Activated CD4-positive, alpha-beta memory T cell treated with anti-CD3 and anti-CD28 coated beads for 36 hours (primary cell): ENCODE results near the gene CPSF3. TPM values are rescaled to one million over a fixed set of nuclear protein-coding genes. Genes with fewer than 3 reads are reported as not detected.
"Not testable (repeated sequence)": the region's sequence is repeated elsewhere in the genome, so short reads cannot be mapped to it uniquely, and the experiment has no call there.

ENCODE experiments used
- CTCF ChIA-PET: fragments of 350-600 bp; sonication (Branson Sonifier 250); formaldehyde crosslinking; loops from one replicate; lab custom pipeline; 2021; ENCODE audit warnings: antibody characterized with exemption, inconsistent platforms; lab: Charles Lee
- POLR2A ChIA-PET: fragments of 350-600 bp; sonication (Branson Sonifier 250); formaldehyde crosslinking; loops from one replicate; lab custom pipeline; 2021; ENCODE audit warnings: antibody characterized with exemption; lab: Charles Lee
- DNase-seq: peaks from one replicate; pipeline ENCODE4 v3.0.0-alpha.2; 2020
- H3K27ac Mint-ChIP-seq: one replicate; pipeline ENCODE4 v1.8.0; 2021; ENCODE audit warnings: mixed read lengths
- H3K27me3 Mint-ChIP-seq: one replicate; pipeline ENCODE4 v1.8.0; 2021; ENCODE audit warnings: mixed read lengths
- H3K36me3 Mint-ChIP-seq: one replicate; pipeline ENCODE4 v1.8.0; 2021; ENCODE audit warnings: mixed read lengths
- H3K4me1 Mint-ChIP-seq: one replicate; pipeline ENCODE4 v1.8.0; 2021; ENCODE audit warnings: low read depth, mixed read lengths
- H3K4me3 Mint-ChIP-seq: one replicate; pipeline ENCODE4 v1.8.0; 2021; ENCODE audit warnings: mild to moderate bottlenecking, mixed read lengths
- H3K9me3 Mint-ChIP-seq: one replicate; pipeline ENCODE4 v1.8.0; 2021; ENCODE audit warnings: mixed read lengths
- intact Hi-C: fragments of 100-400 bp; cut with micrococcal nuclease; formaldehyde crosslinking; loops from one replicate; pipeline ENCODE4 v1.15.1; 2023
- total RNA-seq, 2 experiments: library from RNA; stranded (reverse); gene quantifications; one replicate each; pipeline ENCODE4 v1.2.3, GENCODE V29; 2021

CPSF3 gene
- total RNA-seq, 2 experiments from 2014 or later = 77.5 to 78.1 TPM

GRCh38 chr2:9385841-9386240 is 37.6 kb upstream of the CPSF3 start:
- H3K27ac Mint-ChIP-seq = no peak overlapping the region
- no peak for DNase-seq
- intact Hi-C loops = no loop called here
- no peak overlapping the region for H3K4me3 Mint-ChIP-seq
- no peaks in the 10 kb centered on the region for H3K36me3 Mint-ChIP-seq
- H3K9me3 Mint-ChIP-seq = no peaks in the 10 kb centered on the region
- POLR2A ChIA-PET = no interaction called here
- H3K4me1 Mint-ChIP-seq = no peaks in the 10 kb centered on the region
- CTCF ChIA-PET = interaction anchor here (1.4 kb wide), 1 partner anchor 15 kb away, joined by 4 read pairs; no protein-coding TSS in a partner anchor
- no peaks in the 10 kb centered on the region for H3K27me3 Mint-ChIP-seq

GRCh38 chr2:9388199-9388681 is 35.2 kb upstream of the CPSF3 start:
- Mint-ChIP-seq H3K4me1 (no peaks in the 10 kb centered on the region), H3K9me3 (no peaks in the 10 kb centered on the region), H3K27ac (no peak overlapping the region), H3K27me3 (no peaks in the 10 kb centered on the region), H3K4me3 (no peak overlapping the region), H3K36me3 (no peaks in the 10 kb centered on the region)
- intact Hi-C loops = no loop called here
- ChIA-PET CTCF (no interaction called here), POLR2A (no interaction called here)
- DNase-seq = no peak

DNA sequence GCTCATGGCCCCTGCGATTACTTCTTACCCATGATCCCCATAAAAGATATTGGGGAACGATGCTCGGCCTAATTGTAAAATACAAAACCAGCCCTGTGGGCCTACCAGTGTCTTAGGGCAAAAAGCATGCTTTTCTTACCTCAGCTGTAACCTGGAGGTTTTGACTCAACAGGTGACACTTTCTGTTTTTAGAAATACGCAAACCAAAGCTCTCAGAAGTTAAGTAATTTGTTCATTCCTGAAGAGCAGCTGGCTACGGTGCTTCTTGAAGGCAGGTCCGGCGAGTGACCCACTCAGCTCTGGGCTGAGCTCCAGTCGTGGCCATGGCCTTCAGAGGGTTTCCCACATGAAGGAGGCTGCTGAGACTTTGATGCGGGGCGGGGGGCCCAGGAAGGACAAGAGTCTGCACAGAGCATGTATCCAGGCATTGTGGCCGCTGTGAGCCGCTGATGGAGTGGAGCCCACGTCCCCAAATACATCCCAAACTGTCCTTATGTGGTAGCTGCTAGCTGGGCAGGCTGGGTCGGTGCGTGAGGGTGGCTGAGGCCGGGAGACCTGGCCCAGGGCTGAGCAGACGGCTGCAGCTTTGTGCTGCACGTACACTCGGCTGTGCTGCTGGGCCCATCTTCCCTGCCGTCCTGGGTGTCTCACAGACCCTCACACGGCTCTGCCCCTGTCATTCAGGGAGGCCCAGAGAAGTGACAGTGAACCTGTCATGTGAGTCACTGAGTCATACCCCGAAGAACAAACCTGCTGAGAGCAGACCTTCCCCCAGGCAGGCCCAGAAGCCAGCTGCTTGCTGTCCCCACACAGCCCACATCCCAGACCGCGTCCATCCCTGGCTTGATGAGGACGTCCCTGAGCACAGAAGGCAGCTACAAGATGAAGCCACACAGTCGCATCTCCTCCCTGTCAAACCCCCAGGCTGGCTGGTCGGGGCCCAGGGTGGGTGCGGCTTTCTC is 34.2 kb upstream of the CPSF3 start:
- Mint-ChIP-seq H3K9me3 (no peaks in the 10 kb centered on the region), H3K4me3 (no peak overlapping the region), H3K27me3 (no peaks in the 10 kb centered on the region), H3K4me1 (no peaks in the 10 kb centered on the region), H3K27ac (no peak overlapping the region), H3K36me3 (no peaks in the 10 kb centered on the region)
- intact Hi-C loops = no loop called here
- DNase-seq = no peak
- ChIA-PET POLR2A (no interaction called here), CTCF (no interaction called here)

GRCh38 chr2:9390151-9390850 is 33.2 kb upstream of the CPSF3 start:
- CTCF ChIA-PET = no interaction called here
- Mint-ChIP-seq H3K27me3 (no peaks in the 10 kb centered on the region), H3K9me3 (no peaks in the 10 kb centered on the region), H3K4me3 (no peak overlapping the region), H3K4me1 (no peaks in the 10 kb centered on the region), H3K36me3 (no peaks in the 10 kb centered on the region), H3K27ac (no peak overlapping the region)
- POLR2A ChIA-PET = no interaction called here
- no peak for DNase-seq
- intact Hi-C loops = no loop called here

DNA sequence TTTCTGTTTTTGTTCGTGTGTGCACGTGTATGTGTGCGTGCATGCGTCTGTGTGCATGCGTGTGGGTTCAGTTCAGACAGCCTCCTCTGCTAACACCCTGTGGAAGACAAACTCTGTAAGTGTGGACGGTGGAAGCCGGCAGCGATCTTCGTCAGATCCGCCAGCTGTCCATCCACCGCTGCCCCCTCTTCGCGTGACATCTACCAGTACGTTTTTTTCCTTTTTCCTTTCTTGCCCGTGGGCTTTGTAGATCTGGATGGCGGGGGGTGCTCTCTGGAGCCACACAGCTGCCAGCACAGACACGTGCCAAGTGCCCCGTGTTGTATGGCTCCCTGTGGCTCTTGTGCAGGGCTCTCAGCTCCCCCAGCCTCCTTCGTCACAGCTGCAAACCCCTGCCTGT is 32.5 kb upstream of the CPSF3 start:
- no peaks in the 10 kb centered on the region for H3K9me3 Mint-ChIP-seq
- no peak overlapping the region for H3K4me3 Mint-ChIP-seq
- ChIA-PET POLR2A (no interaction called here), CTCF (no interaction called here)
- H3K36me3 Mint-ChIP-seq = no peaks in the 10 kb centered on the region
- H3K4me1 Mint-ChIP-seq = no peaks in the 10 kb centered on the region
- no peaks in the 10 kb centered on the region for H3K27me3 Mint-ChIP-seq
- intact Hi-C loops = no loop called here
- no peak overlapping the region for H3K27ac Mint-ChIP-seq
- no peak for DNase-seq

- no peaks in the 10 kb centered on the region for H3K9me3 Mint-ChIP-seq
- H3K4me3 Mint-ChIP-seq = no peak overlapping the region
- no peaks in the 10 kb centered on the region for H3K4me1 Mint-ChIP-seq
- no peak overlapping the region for H3K27ac Mint-ChIP-seq
- H3K36me3 Mint-ChIP-seq = no peaks in the 10 kb centered on the region
- no peak for DNase-seq
- CTCF ChIA-PET = no interaction called here
- no peaks in the 10 kb centered on the region for H3K27me3 Mint-ChIP-seq
- intact Hi-C loops = no loop called here
- POLR2A ChIA-PET = no interaction called here
Observed at GRCh38 chr2:9391961-9392720, 31.3 kb upstream of the CPSF3 start.

DNA sequence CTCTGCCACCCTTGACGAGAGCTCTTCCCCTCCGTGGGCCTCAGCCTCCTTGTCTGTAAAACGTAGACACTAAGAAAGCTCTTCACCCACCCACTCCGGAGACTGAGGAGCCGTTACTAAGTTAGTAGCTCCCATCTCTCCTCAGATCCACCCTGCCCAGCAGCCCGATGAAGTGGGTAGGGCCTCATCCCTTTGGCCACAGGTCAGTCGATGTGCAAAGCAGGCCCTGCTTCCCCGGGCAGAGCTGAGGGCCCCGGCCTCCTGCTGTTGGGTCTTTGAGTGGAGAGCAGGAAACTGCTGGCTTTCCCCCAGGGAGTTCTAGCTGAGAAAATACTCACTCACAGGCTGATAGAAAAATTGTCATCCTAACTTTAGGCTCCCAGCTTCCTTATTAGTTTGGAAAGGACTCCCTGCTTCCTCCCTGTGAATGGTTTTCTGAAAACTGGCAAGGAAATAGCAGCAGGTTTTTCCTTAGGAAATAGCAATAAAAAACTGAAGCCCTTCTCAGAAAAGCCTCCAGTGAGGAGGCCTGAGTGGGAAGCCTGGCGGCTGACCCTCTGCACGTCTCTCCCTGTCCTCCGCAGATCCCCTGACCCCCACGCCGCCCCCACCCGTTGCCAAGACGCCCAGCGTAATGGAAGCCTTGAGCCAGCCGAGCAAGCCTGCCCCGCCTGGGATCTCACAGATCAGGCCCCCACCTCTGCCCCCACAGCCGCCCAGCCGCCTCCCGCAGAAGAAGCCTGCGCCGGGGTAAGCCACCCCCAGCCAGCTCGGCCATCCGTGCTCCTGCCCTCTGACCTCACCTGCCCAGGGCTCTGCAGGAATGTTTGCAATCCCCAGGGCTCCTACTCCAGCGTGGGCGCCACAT is 30.3 kb upstream of the CPSF3 start:
- no peak for DNase-seq
- intact Hi-C loops = no loop called here
- Mint-ChIP-seq H3K4me3 (no peak overlapping the region), H3K27ac (no peak overlapping the region), H3K9me3 (no peaks in the 10 kb centered on the region), H3K36me3 (no peaks in the 10 kb centered on the region), H3K4me1 (no peaks in the 10 kb centered on the region), H3K27me3 (no peaks in the 10 kb centered on the region)
- ChIA-PET POLR2A (no interaction called here), CTCF (interaction anchor here (0.6 kb wide), 1 partner anchor 832 kb away, joined by 3 read pairs; no protein-coding TSS in a partner anchor)

- H3K4me1 Mint-ChIP-seq = no peaks in the 10 kb centered on the region
- intact Hi-C loops = no loop called here
Observed at GRCh38 chr2:9394816-9395215, 28.6 kb upstream of the CPSF3 start.

GRCh38 chr2:9397201-9397600 is 26.3 kb upstream of the CPSF3 start:
- Mint-ChIP-seq H3K9me3 (no peaks in the 10 kb centered on the region), H3K27ac (no peak overlapping the region), H3K4me1 (no peaks in the 10 kb centered on the region), H3K4me3 (no peak overlapping the region), H3K36me3 (no peaks in the 10 kb centered on the region), H3K27me3 (no peaks in the 10 kb centered on the region)
- intact Hi-C loops = no loop called here
- ChIA-PET POLR2A (no interaction called here), CTCF (no interaction called here)
- DNase-seq = no peak

More at GRCh38 chr2:9394816-9395215, 28.6 kb upstream of the CPSF3 start:
- no peak overlapping the region for H3K4me3 Mint-ChIP-seq
- ChIA-PET POLR2A (interaction anchor here (1.4 kb wide), 1 partner anchor 12 kb away, joined by 4 read pairs; no protein-coding TSS in a partner anchor), CTCF (no interaction called here)
- H3K9me3 Mint-ChIP-seq = no peaks in the 10 kb centered on the region
- no peaks in the 10 kb centered on the region for H3K36me3 Mint-ChIP-seq
- DNase-seq = no peak
- no peak overlapping the region for H3K27ac Mint-ChIP-seq
- H3K27me3 Mint-ChIP-seq = no peaks in the 10 kb centered on the region

GRCh38 chr2:9398251-9398650 is 25.2 kb upstream of the CPSF3 start:
- CTCF ChIA-PET, H3K9me3 Mint-ChIP-seq, H3K4me3 Mint-ChIP-seq, H3K27ac Mint-ChIP-seq, DNase-seq, POLR2A ChIA-PET, H3K36me3 Mint-ChIP-seq, H3K4me1 Mint-ChIP-seq, H3K27me3 Mint-ChIP-seq, intact Hi-C loops: not testable (repeated sequence)
